GM23338 (cell line): ENCODE results near the gene FBXL17.

Source experiments
- CREB1 ChIP-seq: fragments of 250-450 bp; sonication (Bioruptor Pico); IDR thresholded peaks from 2 replicates; pipeline ENCODE4 v1.5.0; 2020; ENCODE audit warnings: low read depth, mild to moderate bottlenecking, moderate library complexity
- EZH2 ChIP-seq: fragments of 200-600 bp; sonication (generic); IDR thresholded peaks from one replicate; pipeline ENCODE4 v1.8.0; 2017; ENCODE audit warnings: antibody characterized with exemption, mild to moderate bottlenecking, low read depth; ENCODE audit not compliant: unreplicated experiment
- EZH2phosphoT487 ChIP-seq: fragments of 200-600 bp; sonication (generic); IDR thresholded peaks from one replicate; pipeline ENCODE4 v1.8.1; 2018; ENCODE audit warnings: antibody characterized with exemption; ENCODE audit not compliant: unreplicated experiment
- JUNB ChIP-seq: IDR thresholded peaks from one replicate; pipeline ENCODE4 v1.6.1; 2016; ENCODE audit warnings: antibody characterized with exemption; ENCODE audit not compliant: unreplicated experiment
- NANOG ChIP-seq: IDR thresholded peaks from 2 replicates; pipeline ENCODE4 v1.6.1; 2016; ENCODE audit warnings: antibody characterized with exemption, borderline replicate concordance
- POLR2AphosphoS5 ChIP-seq: IDR thresholded peaks from 2 replicates; pipeline ENCODE4 v1.6.1; 2016; ENCODE audit warnings: antibody characterized with exemption, low read depth
- REST ChIP-seq: IDR thresholded peaks from one replicate; pipeline ENCODE4 v1.6.1; 2018; ENCODE audit warnings: antibody characterized with exemption; ENCODE audit not compliant: unreplicated experiment
- ZNF331 ChIP-seq: fragments of 250-450 bp; sonication (Bioruptor Pico); IDR thresholded peaks from 2 replicates; pipeline ENCODE4 v1.5.0; 2020; ENCODE audit warnings: low read depth, mild to moderate bottlenecking, moderate library complexity
- TF ChIP-seq, protein P1 (sequence below), 2 experiments: fragments of 200-600 bp in 1 of 2; sonication (generic) in 1 of 2; conservative IDR thresholded peaks; 2 replicates each; pipeline versions ENCODE4 v1.5.1 to v1.6.1; 2016 to 2017; ENCODE audit warnings: antibody characterized with exemption in 2 of 2, low read depth in 2 of 2, mild to moderate bottlenecking in 2 of 2, moderate library complexity in 1 of 2
- TF ChIP-seq, protein P2 (sequence below): fragments of 250-450 bp; sonication (Bioruptor Pico); IDR thresholded peaks from 2 replicates; pipeline ENCODE4 v1.5.0; 2020; ENCODE audit warnings: mild to moderate bottlenecking, moderate library complexity

GRCh38 chr5:108171759-108172158 lies 210.1 kb downstream of the FBXL17 start:
- TF ChIP-seq, protein P1, sequence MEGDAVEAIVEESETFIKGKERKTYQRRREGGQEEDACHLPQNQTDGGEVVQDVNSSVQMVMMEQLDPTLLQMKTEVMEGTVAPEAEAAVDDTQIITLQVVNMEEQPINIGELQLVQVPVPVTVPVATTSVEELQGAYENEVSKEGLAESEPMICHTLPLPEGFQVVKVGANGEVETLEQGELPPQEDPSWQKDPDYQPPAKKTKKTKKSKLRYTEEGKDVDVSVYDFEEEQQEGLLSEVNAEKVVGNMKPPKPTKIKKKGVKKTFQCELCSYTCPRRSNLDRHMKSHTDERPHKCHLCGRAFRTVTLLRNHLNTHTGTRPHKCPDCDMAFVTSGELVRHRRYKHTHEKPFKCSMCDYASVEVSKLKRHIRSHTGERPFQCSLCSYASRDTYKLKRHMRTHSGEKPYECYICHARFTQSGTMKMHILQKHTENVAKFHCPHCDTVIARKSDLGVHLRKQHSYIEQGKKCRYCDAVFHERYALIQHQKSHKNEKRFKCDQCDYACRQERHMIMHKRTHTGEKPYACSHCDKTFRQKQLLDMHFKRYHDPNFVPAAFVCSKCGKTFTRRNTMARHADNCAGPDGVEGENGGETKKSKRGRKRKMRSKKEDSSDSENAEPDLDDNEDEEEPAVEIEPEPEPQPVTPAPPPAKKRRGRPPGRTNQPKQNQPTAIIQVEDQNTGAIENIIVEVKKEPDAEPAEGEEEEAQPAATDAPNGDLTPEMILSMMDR (conservative IDR thresholded peaks at IDR 0.05; ENCODE audit: low read depth in 2 of 2), result no peak
- TF ChIP-seq REST, result no peak
- TF ChIP-seq JUNB, result no peak
- TF ChIP-seq POLR2AphosphoS5, result no peak
- no peak for TF ChIP-seq EZH2
- TF ChIP-seq CREB1 (CRISPR knock-in tag), result no peak
- TF ChIP-seq ZNF331 (CRISPR knock-in tag), result no peak
- no peak for TF ChIP-seq EZH2phosphoT487
- no peak for TF ChIP-seq NANOG
- TF ChIP-seq, protein P2, sequence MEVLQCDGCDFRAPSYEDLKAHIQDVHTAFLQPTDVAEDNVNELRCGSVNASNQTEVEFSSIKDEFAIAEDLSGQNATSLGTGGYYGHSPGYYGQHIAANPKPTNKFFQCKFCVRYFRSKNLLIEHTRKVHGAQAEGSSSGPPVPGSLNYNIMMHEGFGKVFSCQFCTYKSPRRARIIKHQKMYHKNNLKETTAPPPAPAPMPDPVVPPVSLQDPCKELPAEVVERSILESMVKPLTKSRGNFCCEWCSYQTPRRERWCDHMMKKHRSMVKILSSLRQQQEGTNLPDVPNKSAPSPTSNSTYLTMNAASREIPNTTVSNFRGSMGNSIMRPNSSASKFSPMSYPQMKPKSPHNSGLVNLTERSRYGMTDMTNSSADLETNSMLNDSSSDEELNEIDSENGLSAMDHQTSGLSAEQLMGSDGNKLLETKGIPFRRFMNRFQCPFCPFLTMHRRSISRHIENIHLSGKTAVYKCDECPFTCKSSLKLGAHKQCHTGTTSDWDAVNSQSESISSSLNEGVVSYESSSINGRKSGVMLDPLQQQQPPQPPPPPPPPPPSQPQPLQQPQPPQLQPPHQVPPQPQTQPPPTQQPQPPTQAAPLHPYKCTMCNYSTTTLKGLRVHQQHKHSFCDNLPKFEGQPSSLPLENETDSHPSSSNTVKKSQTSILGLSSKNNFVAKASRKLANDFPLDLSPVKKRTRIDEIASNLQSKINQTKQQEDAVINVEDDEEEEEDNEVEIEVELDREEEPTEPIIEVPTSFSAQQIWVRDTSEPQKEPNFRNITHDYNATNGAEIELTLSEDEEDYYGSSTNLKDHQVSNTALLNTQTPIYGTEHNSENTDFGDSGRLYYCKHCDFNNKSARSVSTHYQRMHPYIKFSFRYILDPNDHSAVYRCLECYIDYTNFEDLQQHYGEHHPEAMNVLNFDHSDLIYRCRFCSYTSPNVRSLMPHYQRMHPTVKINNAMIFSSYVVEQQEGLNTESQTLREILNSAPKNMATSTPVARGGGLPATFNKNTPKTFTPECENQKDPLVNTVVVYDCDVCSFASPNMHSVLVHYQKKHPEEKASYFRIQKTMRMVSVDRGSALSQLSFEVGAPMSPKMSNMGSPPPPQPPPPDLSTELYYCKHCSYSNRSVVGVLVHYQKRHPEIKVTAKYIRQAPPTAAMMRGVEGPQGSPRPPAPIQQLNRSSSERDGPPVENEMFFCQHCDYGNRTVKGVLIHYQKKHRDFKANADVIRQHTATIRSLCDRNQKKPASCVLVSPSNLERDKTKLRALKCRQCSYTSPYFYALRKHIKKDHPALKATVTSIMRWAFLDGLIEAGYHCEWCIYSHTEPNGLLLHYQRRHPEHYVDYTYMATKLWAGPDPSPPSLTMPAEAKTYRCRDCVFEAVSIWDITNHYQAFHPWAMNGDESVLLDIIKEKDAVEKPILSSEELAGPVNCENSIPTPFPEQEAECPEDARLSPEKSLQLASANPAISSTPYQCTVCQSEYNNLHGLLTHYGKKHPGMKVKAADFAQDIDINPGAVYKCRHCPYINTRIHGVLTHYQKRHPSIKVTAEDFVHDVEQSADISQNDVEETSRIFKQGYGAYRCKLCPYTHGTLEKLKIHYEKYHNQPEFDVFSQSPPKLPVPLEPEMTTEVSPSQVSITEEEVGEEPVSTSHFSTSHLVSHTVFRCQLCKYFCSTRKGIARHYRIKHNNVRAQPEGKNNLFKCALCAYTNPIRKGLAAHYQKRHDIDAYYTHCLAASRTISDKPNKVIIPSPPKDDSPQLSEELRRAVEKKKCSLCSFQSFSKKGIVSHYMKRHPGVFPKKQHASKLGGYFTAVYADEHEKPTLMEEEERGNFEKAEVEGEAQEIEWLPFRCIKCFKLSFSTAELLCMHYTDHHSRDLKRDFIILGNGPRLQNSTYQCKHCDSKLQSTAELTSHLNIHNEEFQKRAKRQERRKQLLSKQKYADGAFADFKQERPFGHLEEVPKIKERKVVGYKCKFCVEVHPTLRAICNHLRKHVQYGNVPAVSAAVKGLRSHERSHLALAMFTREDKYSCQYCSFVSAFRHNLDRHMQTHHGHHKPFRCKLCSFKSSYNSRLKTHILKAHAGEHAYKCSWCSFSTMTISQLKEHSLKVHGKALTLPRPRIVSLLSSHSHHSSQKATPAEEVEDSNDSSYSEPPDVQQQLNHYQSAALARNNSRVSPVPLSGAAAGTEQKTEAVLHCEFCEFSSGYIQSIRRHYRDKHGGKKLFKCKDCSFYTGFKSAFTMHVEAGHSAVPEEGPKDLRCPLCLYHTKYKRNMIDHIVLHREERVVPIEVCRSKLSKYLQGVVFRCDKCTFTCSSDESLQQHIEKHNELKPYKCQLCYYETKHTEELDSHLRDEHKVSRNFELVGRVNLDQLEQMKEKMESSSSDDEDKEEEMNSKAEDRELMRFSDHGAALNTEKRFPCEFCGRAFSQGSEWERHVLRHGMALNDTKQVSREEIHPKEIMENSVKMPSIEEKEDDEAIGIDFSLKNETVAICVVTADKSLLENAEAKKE (CRISPR knock-in tag), result no peak
